Calu3 (cell line): ENCODE data around the gene FBXL12. TPM values are rescaled to one million over a fixed set of nuclear protein-coding genes. Genes with fewer than 3 reads are reported as not detected.
A peak's percentile ranks its signal among the peaks of the same experiment; 100 is the strongest.
"Not testable (repeated sequence)": the region's sequence is repeated elsewhere in the genome, so short reads cannot be mapped to it uniquely, and the experiment has no call there.

ENCODE experiments used
- BruUV-seq: library from RNA; stranded (reverse); fragments of 400-500 nt; replicated peaks from 2 replicates; lab custom pipeline; 2021; lab: Mats Ljungman, UMichigan
- CTCF ChIA-PET: fragments of 300-600 bp; sonication (Branson Sonifier 250); formaldehyde crosslinking; loops from one replicate; lab custom pipeline; 2022; ENCODE audit warnings: antibody characterized with exemption; lab: Charles Lee
- DNase-seq: peaks from one replicate; pipeline ENCODE4 v3.0.0; 2022
- H3K27ac Mint-ChIP-seq: one replicate; pipeline ENCODE4 v1.8.0; 2022; ENCODE audit warnings: mixed read lengths; ENCODE audit not compliant: unreplicated experiment
- H3K27me3 Mint-ChIP-seq: one replicate; pipeline ENCODE4 v1.8.0; 2022; ENCODE audit warnings: mixed read lengths; ENCODE audit not compliant: unreplicated experiment
- H3K36me3 Mint-ChIP-seq: one replicate; pipeline ENCODE4 v1.8.0; 2022; ENCODE audit warnings: mild to moderate bottlenecking, moderate library complexity, mixed read lengths; ENCODE audit not compliant: insufficient read depth, unreplicated experiment
- H3K4me1 Mint-ChIP-seq: one replicate; pipeline ENCODE4 v1.8.0; 2022; ENCODE audit warnings: mild to moderate bottlenecking, low read depth, mixed read lengths; ENCODE audit not compliant: unreplicated experiment
- H3K4me3 Mint-ChIP-seq: one replicate; pipeline ENCODE4 v1.8.0; 2022; ENCODE audit warnings: mild to moderate bottlenecking, low read depth, moderate library complexity, mixed read lengths; ENCODE audit not compliant: unreplicated experiment
- H3K9me3 Mint-ChIP-seq: one replicate; pipeline ENCODE4 v1.8.0; 2022; ENCODE audit warnings: low read depth, mixed read lengths; ENCODE audit not compliant: unreplicated experiment
- CTCF ChIP-seq: fragments of 200-600 bp; IDR thresholded peaks from one replicate; pipeline ENCODE4 v1.8.0; 2022; ENCODE audit warnings: antibody characterized with exemption; ENCODE audit not compliant: unreplicated experiment
- intact Hi-C: fragments of 100-400 bp; cut with micrococcal nuclease; formaldehyde crosslinking; loops from one replicate; pipeline ENCODE4 v1.10.0; 2022; ENCODE audit not compliant: unreplicated experiment
- total RNA-seq: library from RNA; stranded (reverse); gene quantifications from 2 replicates; pipeline ENCODE4 v1.2.3, GENCODE V29; 2022

FBXL12 gene
- total RNA-seq, 1 experiment from 2014 or later = 20.7 TPM

- intact Hi-C loops = no loop called here
- peak within 1 kb of the TSS; percentile 95 for H3K4me3 Mint-ChIP-seq
- no peaks in the 10 kb centered on the region for H3K9me3 Mint-ChIP-seq
- H3K27me3 Mint-ChIP-seq = no peaks in the 10 kb centered on the region
- CTCF ChIA-PET = interaction anchor here (0.6 kb wide), 2 partner anchors 50 to 1884 kb away, joined by 3 read pairs; partner anchors contain the start of gene TIMM44
- peaks cover 24% of the 10 kb centered on the region for H3K36me3 Mint-ChIP-seq
- H3K4me1 Mint-ChIP-seq = peaks cover 9% of the 10 kb centered on the region
- peak within 1 kb of the TSS; percentile 89 for H3K27ac Mint-ChIP-seq
- DNase-seq = peak; percentile 85
- TSS peak; percentile 73 for BruUV-seq
- no peak for TF ChIP-seq CTCF
Measured at GRCh38 chr19:9827289-9828238, 8.7 kb upstream of the FBXL12 start, which contains the start of gene UBL5. UBL5 (plus strand) TSS chr19:9827918; CDS start chr19:9828338, 420 bp downstream.

GRCh38 chr19:9823816-9824215, 4.9 kb upstream of the FBXL12 start:
- intact Hi-C loops = no loop called here
- no peak for DNase-seq
- Mint-ChIP-seq H3K4me3 (no peak overlapping the region), H3K4me1 (peaks cover 9% of the 10 kb centered on the region), H3K36me3 (peaks cover 31% of the 10 kb centered on the region), H3K27me3 (no peaks in the 10 kb centered on the region), H3K9me3 (no peaks in the 10 kb centered on the region), H3K27ac (no peak overlapping the region)
- no TSS peak for BruUV-seq
- CTCF ChIA-PET = no interaction called here
- no peak for TF ChIP-seq CTCF

- H3K36me3 Mint-ChIP-seq = peaks cover 24% of the 10 kb centered on the region
- BruUV-seq, H3K4me1 Mint-ChIP-seq, H3K9me3 Mint-ChIP-seq, H3K27ac Mint-ChIP-seq, H3K27me3 Mint-ChIP-seq, intact Hi-C loops, DNase-seq, CTCF ChIA-PET: not testable (repeated sequence)
- peak overlapping the region; percentile 80 for H3K4me3 Mint-ChIP-seq
Measured at GRCh38 chr19:9820034-9820433, 1.2 kb upstream of the FBXL12 start.

GRCh38 chr19:9819596-9819909, 674 bp upstream of the FBXL12 start:
- intact Hi-C loops = no loop called here
- DNase-seq = no peak
- H3K27me3 Mint-ChIP-seq = no peaks in the 10 kb centered on the region
- no peaks in the 10 kb centered on the region for H3K4me1 Mint-ChIP-seq
- no peak for TF ChIP-seq CTCF
- no TSS peak for BruUV-seq
- CTCF ChIA-PET = no interaction called here
- peak overlapping the region; percentile 80 for H3K4me3 Mint-ChIP-seq
- peak overlapping the region; percentile 79 for H3K27ac Mint-ChIP-seq
- peaks cover 24% of the 10 kb centered on the region for H3K36me3 Mint-ChIP-seq
- H3K9me3 Mint-ChIP-seq = no peaks in the 10 kb centered on the region
